CD4-positive, alpha-beta T cell (primary cell): ENCODE measurements around the gene MTERF1. TPM values are rescaled to one million over a fixed set of nuclear protein-coding genes. Genes with fewer than 3 reads are reported as not detected.

Experiments
- ATAC-seq: fragments of 200-7000 bp; cut with Tn5 transposase; one replicate; pipeline ENCODE4 v1.10.0; 2022; ENCODE audit warnings: mild to moderate bottlenecking; ENCODE audit not compliant: poor library complexity
- CTCF ChIA-PET: fragments of 350-600 bp; sonication (Branson Sonifier 250); formaldehyde crosslinking; loops from one replicate; lab custom pipeline; 2021; ENCODE audit warnings: antibody characterized with exemption, inconsistent platforms; lab: Charles Lee
- POLR2A ChIA-PET: fragments of 350-600 bp; sonication (Branson Sonifier 250); formaldehyde crosslinking; loops from one replicate; lab custom pipeline; 2021; ENCODE audit warnings: antibody characterized with exemption, inconsistent platforms; lab: Charles Lee
- DNase-seq, 14 experiments: peaks; one replicate each; pipeline ENCODE4 v3.0.0-alpha.2; 2013 to 2020; ENCODE audit warnings: mixed read lengths in 2 of 14
- H3K27ac ChIP-seq, 2 donors: one replicate each; pipeline versions ENCODE4 v1.5.1 to v1.7.0; 2013; ENCODE audit warnings: low read length in 2 of 2, low read depth in 1 of 2, mild to moderate bottlenecking in 1 of 2
- H3K27me3 ChIP-seq, 2 experiments: 1 replicate in 1 of 2; 2 replicates in 1 of 2; pipeline versions ENCODE4 v1.6.1 to v1.7.0; 2013; ENCODE audit warnings: low read length in 2 of 2, control low read depth in 1 of 2, mild to moderate bottlenecking in 1 of 2, moderate library complexity in 1 of 2; ENCODE audit not compliant: insufficient read depth in 2 of 2, control insufficient read depth in 1 of 2
- H3K36me3 ChIP-seq: one replicate; pipeline ENCODE4 v1.6.1; 2013; ENCODE audit warnings: low read length, control low read depth; ENCODE audit not compliant: insufficient read depth
- H3K4me1 ChIP-seq: one replicate; pipeline ENCODE4 v1.6.1; 2013; ENCODE audit warnings: low read length, control low read depth; ENCODE audit not compliant: insufficient read depth
- H3K4me3 ChIP-seq: one replicate; pipeline ENCODE4 v1.5.1; 2013; ENCODE audit warnings: mild to moderate bottlenecking, low read length, moderate library complexity
- H3K9me3 ChIP-seq, 2 experiments: 1 replicate in 1 of 2; 2 replicates in 1 of 2; pipeline versions ENCODE4 v1.6.1 to v1.7.0; 2013; ENCODE audit warnings: low read length in 2 of 2, mild to moderate bottlenecking in 2 of 2, control low read depth in 1 of 2, moderate library complexity in 1 of 2; ENCODE audit not compliant: control insufficient read depth in 1 of 2, insufficient read depth in 1 of 2
- H3K27ac Mint-ChIP-seq: one replicate; pipeline ENCODE4 v1.8.0; 2020; ENCODE audit warnings: mixed read lengths
- H3K27me3 Mint-ChIP-seq: one replicate; pipeline ENCODE4 v1.8.0; 2021; ENCODE audit warnings: mixed read lengths
- H3K36me3 Mint-ChIP-seq: one replicate; pipeline ENCODE4 v1.8.0; 2021; ENCODE audit warnings: low read depth, mixed read lengths
- H3K4me1 Mint-ChIP-seq: one replicate; pipeline ENCODE4 v1.8.0; 2021; ENCODE audit warnings: low read depth, mixed read lengths
- H3K4me3 Mint-ChIP-seq: one replicate; pipeline ENCODE4 v1.8.0; 2020; ENCODE audit warnings: mild to moderate bottlenecking, mixed read lengths
- H3K9me3 Mint-ChIP-seq: one replicate; pipeline ENCODE4 v1.8.0; 2020; ENCODE audit warnings: mixed read lengths
- CTCF ChIP-seq: fragments of 200-600 bp; IDR thresholded peaks from one replicate; pipeline ENCODE4 v1.8.0; 2022; ENCODE audit warnings: antibody characterized with exemption, mild to moderate bottlenecking
- intact Hi-C, 2 experiments: fragments of 100-400 bp; cut with DNase I in 1 of 2; cut with micrococcal nuclease in 1 of 2; formaldehyde crosslinking; loops; one replicate each; pipeline versions ENCODE4 v1.15.1 to v1.9.0; 2023 to 2025; cut with DNase I, micrococcal nuclease
- total RNA-seq, 174 experiments: library from RNA in 2 of 174; stranded (reverse) in 2 of 174; gene quantifications; one replicate each; pipeline ENCODE4 v1.2.3 and lab custom pipeline; 2021 to 2026

The MTERF1 gene
- total RNA-seq, 2 experiments from 2014 or later = 11.0 to 11.9 TPM

DNA sequence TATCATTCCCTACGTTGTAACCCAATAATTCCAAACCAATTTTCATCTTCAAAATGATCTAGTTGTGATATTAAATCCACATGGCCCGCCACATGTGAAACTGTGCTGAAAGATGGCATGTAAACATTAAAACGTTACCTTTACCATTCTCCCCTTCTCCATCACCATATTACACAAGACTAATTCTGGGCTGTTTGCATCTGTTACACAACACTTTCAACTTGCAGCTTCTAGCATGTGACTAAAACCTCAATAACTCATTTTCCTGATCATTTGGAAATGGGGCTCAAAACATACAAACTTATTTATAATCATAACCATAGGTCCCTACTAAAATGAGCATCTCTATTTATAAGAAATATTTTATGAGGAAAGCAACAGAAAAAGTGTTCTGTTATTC is 4.7 kb downstream of the MTERF1 start:
- no peak overlapping the region for H3K27ac Mint-ChIP-seq
- intact Hi-C loops = loop anchor here in 1 of 2 experiments (5.0 to 10.0 kb wide), 2 partner anchors 371 to 1359 kb away; partner anchors contain the start of genes ANKIB1, KRIT1 and VPS50

GRCh38 chr7:91872928-91873327 is 7.6 kb downstream of the MTERF1 start:
- intact Hi-C loops = loop anchor here in 1 of 2 experiments (10.0 kb wide), 1 partner anchor 1362 kb away; the partner anchor contains the start of gene VPS50

More for the DNA sequence above, 4.7 kb downstream of the MTERF1 start:
- H3K27me3 ChIP-seq = no peaks in the 10 kb centered on the region
- no peak overlapping the region for H3K27ac ChIP-seq
- no peak for TF ChIP-seq CTCF
- no peak for DNase-seq
- Mint-ChIP-seq H3K4me1 (peaks cover 57% of the 10 kb centered on the region), H3K9me3 (no peaks in the 10 kb centered on the region), H3K27me3 (no peaks in the 10 kb centered on the region), H3K36me3 (peaks cover 62% of the 10 kb centered on the region), H3K4me3 (no peak overlapping the region)
- POLR2A ChIA-PET = no interaction called here
- H3K4me1 ChIP-seq = peaks cover 14% of the 10 kb centered on the region
- CTCF ChIA-PET = no interaction called here
- H3K9me3 ChIP-seq = no peaks in the 10 kb centered on the region
- H3K36me3 ChIP-seq = peaks cover 27% of the 10 kb centered on the region
- ATAC-seq = no peak
- H3K4me3 ChIP-seq = no peak overlapping the region

GRCh38 chr7:91872069-91872468 is 8.4 kb downstream of the MTERF1 start:
- Mint-ChIP-seq H3K36me3 (peaks cover 43% of the 10 kb centered on the region), H3K27me3 (no peaks in the 10 kb centered on the region), H3K27ac (no peak overlapping the region), H3K9me3 (no peaks in the 10 kb centered on the region), H3K4me3 (no peak overlapping the region), H3K4me1 (peaks cover 25% of the 10 kb centered on the region)
- ATAC-seq (no peak), DNase-seq (no peak)
- Histone ChIP-seq H3K4me1 (no peaks in the 10 kb centered on the region), H3K27ac (no peak overlapping the region), H3K9me3 (no peaks in the 10 kb centered on the region), H3K27me3 (no peaks in the 10 kb centered on the region), H3K36me3 (peaks cover 23% of the 10 kb centered on the region), H3K4me3 (no peak overlapping the region)
- intact Hi-C loops = loop anchor here in 1 of 2 experiments (10.0 kb wide), 1 partner anchor 1363 kb away; the partner anchor contains the start of gene VPS50
- CTCF ChIA-PET = interaction anchor here (0.8 kb wide), 1 partner anchor 9 kb away, joined by 3 read pairs; the partner anchor contains the start of gene MTERF1
- no peak for TF ChIP-seq CTCF
- POLR2A ChIA-PET = interaction anchor here (1.0 kb wide), 1 partner anchor 8 kb away, joined by 4 read pairs; the partner anchor contains the start of gene MTERF1

More at GRCh38 chr7:91872928-91873327, 7.6 kb downstream of the MTERF1 start:
- no peak for TF ChIP-seq CTCF
- Mint-ChIP-seq H3K36me3 (peaks cover 46% of the 10 kb centered on the region), H3K27ac (no peak overlapping the region), H3K4me3 (no peak overlapping the region), H3K27me3 (no peaks in the 10 kb centered on the region), H3K9me3 (no peaks in the 10 kb centered on the region), H3K4me1 (peaks cover 33% of the 10 kb centered on the region)
- Histone ChIP-seq H3K4me3 (no peak overlapping the region), H3K36me3 (peaks cover 23% of the 10 kb centered on the region), H3K9me3 (no peaks in the 10 kb centered on the region), H3K27me3 (no peaks in the 10 kb centered on the region), H3K27ac (no peak overlapping the region), H3K4me1 (no peaks in the 10 kb centered on the region)
- CTCF ChIA-PET = no interaction called here
- POLR2A ChIA-PET = interaction anchor here (1.0 kb wide), 1 partner anchor 8 kb away, joined by 4 read pairs; the partner anchor contains the start of gene MTERF1
- ATAC-seq = no peak
- DNase-seq = no peak
